H9 (cell line): ENCODE results near the gene FBN2. TPM values are rescaled to one million over a fixed set of nuclear protein-coding genes. Genes with fewer than 3 reads are reported as not detected.

ENCODE experiments used
- DNase-seq: peaks from one replicate; pipeline ENCODE4 v3.0.0-alpha.2; 2017
- H2AFZ ChIP-seq: one replicate; pipeline ENCODE4 v1.6.1; 2013; ENCODE audit warnings: mild to moderate bottlenecking, low read length, control low read depth, moderate library complexity
- H2AK5ac ChIP-seq: 2 replicates; pipeline ENCODE4 v1.6.1; 2013; ENCODE audit warnings: low read length, control low read depth, mixed read lengths; ENCODE audit not compliant: insufficient read length
- H2BK120ac ChIP-seq: one replicate; pipeline ENCODE4 v1.6.1; 2013; ENCODE audit warnings: low read depth, mild to moderate bottlenecking, low read length, control low read depth, inconsistent platforms; ENCODE audit not compliant: poor library complexity, severe bottlenecking
- H2BK12ac ChIP-seq: 2 replicates; pipeline ENCODE4 v1.6.1; 2013; ENCODE audit warnings: low read length, control low read depth, mixed read lengths, low read depth; ENCODE audit not compliant: insufficient read length
- H2BK15ac ChIP-seq: 2 replicates; pipeline ENCODE4 v1.6.1; 2013; ENCODE audit warnings: low read depth, low read length, control low read depth
- H2BK20ac ChIP-seq: one replicate; pipeline ENCODE4 v1.6.1; 2013; ENCODE audit warnings: low read depth, mild to moderate bottlenecking, low read length, control low read depth, inconsistent platforms; ENCODE audit not compliant: poor library complexity, severe bottlenecking
- H2BK5ac ChIP-seq: 2 replicates; pipeline ENCODE4 v1.6.1; 2013; ENCODE audit warnings: low read length, control low read depth, mixed read lengths; ENCODE audit not compliant: insufficient read length
- H3K14ac ChIP-seq: 2 replicates; pipeline ENCODE4 v1.6.1; 2013; ENCODE audit warnings: low read length, control low read depth; ENCODE audit not compliant: insufficient read depth
- H3K18ac ChIP-seq: 2 replicates; pipeline ENCODE4 v1.6.1; 2013; ENCODE audit warnings: low read depth, mild to moderate bottlenecking, mixed read lengths, low read length, control low read depth; ENCODE audit not compliant: insufficient read length
- H3K23ac ChIP-seq: 2 replicates; pipeline ENCODE4 v1.6.1; 2013; ENCODE audit warnings: low read length, control low read depth, mixed read lengths, low read depth; ENCODE audit not compliant: insufficient read length
- H3K23me2 ChIP-seq: 2 replicates; pipeline ENCODE4 v1.6.1; 2013; ENCODE audit warnings: low read depth, mild to moderate bottlenecking, mixed read lengths, low read length, control low read depth; ENCODE audit not compliant: insufficient read length, poor library complexity, severe bottlenecking
- H3K27ac ChIP-seq: 2 replicates; pipeline ENCODE4 v1.5.1; 2013; ENCODE audit warnings: low read length, control low read depth, mixed read lengths, low read depth; ENCODE audit not compliant: insufficient read length
- H3K27me3 ChIP-seq: 2 replicates; pipeline ENCODE4 v1.6.1; 2013; ENCODE audit warnings: low read length, control low read depth, inconsistent platforms; ENCODE audit not compliant: insufficient read depth
- H3K4ac ChIP-seq: 2 replicates; pipeline ENCODE4 v1.6.1; 2013; ENCODE audit warnings: low read depth, mild to moderate bottlenecking, control low read depth, inconsistent platforms, low read length, moderate library complexity
- H3K4me1 ChIP-seq: 2 replicates; pipeline ENCODE4 v1.6.1; 2013; ENCODE audit warnings: low read length, control low read depth, inconsistent platforms; ENCODE audit not compliant: insufficient read depth
- H3K4me2 ChIP-seq: 2 replicates; pipeline ENCODE4 v1.6.1; 2013; ENCODE audit warnings: low read length, control low read depth, mixed read lengths; ENCODE audit not compliant: insufficient read length, insufficient read depth
- H3K56ac ChIP-seq: 2 replicates; pipeline ENCODE4 v1.6.1; 2013; ENCODE audit warnings: low read depth, mild to moderate bottlenecking, mixed read lengths, low read length, control low read depth; ENCODE audit not compliant: insufficient read length
- H3K79me1 ChIP-seq: 2 replicates; pipeline ENCODE4 v1.6.1; 2013; ENCODE audit warnings: low read depth, mild to moderate bottlenecking, moderate library complexity, low read length, control low read depth, inconsistent platforms; ENCODE audit not compliant: insufficient read depth, poor library complexity, severe bottlenecking
- H3K79me2 ChIP-seq: 2 replicates; pipeline ENCODE4 v1.6.1; 2013; ENCODE audit warnings: low read length, control low read depth, inconsistent platforms; ENCODE audit not compliant: insufficient read depth
- H3K9ac ChIP-seq: 2 replicates; pipeline ENCODE4 v1.6.1; 2013; ENCODE audit warnings: low read length, control low read depth, mixed read lengths; ENCODE audit not compliant: insufficient read length; ENCODE audit errors: extremely low read depth
- H3K9me3 ChIP-seq: one replicate; pipeline ENCODE4 v1.6.1; 2013; ENCODE audit warnings: low read depth, low read length, inconsistent platforms; ENCODE audit not compliant: control insufficient read depth
- H3T11ph ChIP-seq: one replicate; pipeline ENCODE4 v1.6.1; 2013; ENCODE audit warnings: mild to moderate bottlenecking, low read length, control low read depth, inconsistent platforms
- H4K20me1 ChIP-seq: one replicate; pipeline ENCODE4 v1.6.1; 2013; ENCODE audit not compliant: control insufficient read depth, insufficient read length, insufficient read depth
- H4K5ac ChIP-seq: 2 replicates; pipeline ENCODE4 v1.6.1; 2013; ENCODE audit warnings: low read depth, mild to moderate bottlenecking, mixed read lengths, low read length, control low read depth; ENCODE audit not compliant: insufficient read length
- H4K8ac ChIP-seq: replicated peaks from 2 replicates; pipeline ENCODE4 v1.6.1; 2013; ENCODE audit warnings: low read length, control low read depth, mixed read lengths, low read depth; ENCODE audit not compliant: insufficient read length
- H4K91ac ChIP-seq: 2 replicates; pipeline ENCODE4 v1.6.1; 2013; ENCODE audit warnings: low read depth, mild to moderate bottlenecking, moderate library complexity, mixed read lengths, low read length, control low read depth; ENCODE audit not compliant: insufficient read length
- H3K27ac Mint-ChIP-seq, 3 experiments: 2 replicates in 2 of 3; 3 replicates in 1 of 3; pipeline ENCODE4 v1.8.0; 2020 to 2021; ENCODE audit warnings: mixed read lengths in 3 of 3, mild to moderate bottlenecking in 1 of 3, moderate library complexity in 1 of 3
- H3K27me3 Mint-ChIP-seq: 2 replicates; pipeline ENCODE4 v1.8.0; 2021; ENCODE audit warnings: low read depth, mild to moderate bottlenecking, moderate library complexity, mixed read lengths
- H3K36me3 Mint-ChIP-seq, 3 experiments: 2 replicates in 2 of 3; 3 replicates in 1 of 3; pipeline ENCODE4 v1.8.0; 2020 to 2021; ENCODE audit warnings: low read depth in 3 of 3, mixed read lengths in 3 of 3; ENCODE audit not compliant: insufficient read depth in 1 of 3
- H3K4me1 Mint-ChIP-seq, 2 experiments: 2 replicates each; pipeline ENCODE4 v1.8.0; 2020; ENCODE audit warnings: mixed read lengths in 2 of 2
- H3K4me3 Mint-ChIP-seq, 2 experiments: 2 replicates in 1 of 2; 3 replicates in 1 of 2; pipeline ENCODE4 v1.8.0; 2020 to 2021; ENCODE audit warnings: mild to moderate bottlenecking in 2 of 2, mixed read lengths in 2 of 2, moderate library complexity in 1 of 2
- H3K9me3 Mint-ChIP-seq, 2 experiments: 2 replicates in 1 of 2; 3 replicates in 1 of 2; pipeline ENCODE4 v1.8.0; 2020; ENCODE audit warnings: mild to moderate bottlenecking in 2 of 2, mixed read lengths in 2 of 2, moderate library complexity in 1 of 2
- CTCF ChIP-seq: fragments of 200-600 bp; sonication (generic); conservative IDR thresholded peaks from 3 replicates; pipeline ENCODE4 v1.8.0; 2021; ENCODE audit warnings: antibody characterized with exemption, mild to moderate bottlenecking
- WGBS: extraction: QIAGEN DNeasy Blood & Tissue Kit; methylation state at CpG from one replicate; pipeline ENCODE4 v1.1.7; 2013; ENCODE audit warnings: missing lambda C conversion rate, low lambda C conversion rate, mixed read lengths; ENCODE audit not compliant: insufficient read length; ENCODE audit errors: extremely low coverage; 5-methylcytosine and 5-hydroxymethylcytosine counted together
- total RNA-seq: library from RNA; stranded (reverse); gene quantifications from 2 replicates; pipeline ENCODE4 v1.2.1, GENCODE V29; 2021

The FBN2 gene
- total RNA-seq, 1 experiment from 2014 or later, result 8.3 TPM

GRCh38 chr5:128477944-128478343 lies 60.1 kb downstream of the FBN2 start:
- Histone ChIP-seq H3K4ac (no peak overlapping the region), H3K18ac (no peak overlapping the region), H3K4me2 (no peak overlapping the region), H2BK120ac (no peak overlapping the region), H2BK5ac (no peak overlapping the region), H2AK5ac (no peak overlapping the region), H3K27me3 (no peaks in the 10 kb centered on the region), H3K79me2 (no peaks in the 10 kb centered on the region), H3K9me3 (no peaks in the 10 kb centered on the region), H2BK15ac (no peak overlapping the region), H4K20me1 (no peaks in the 10 kb centered on the region), H4K8ac (no peak overlapping the region), H3K14ac (no peak overlapping the region), H3K27ac (no peak overlapping the region), H3T11ph (no peak overlapping the region), H3K4me1 (no peaks in the 10 kb centered on the region), H3K56ac (no peak overlapping the region), H3K23me2 (no peaks in the 10 kb centered on the region), H3K23ac (no peak overlapping the region), H2BK20ac (no peak overlapping the region), H3K9ac (no peak overlapping the region), H4K91ac (no peak overlapping the region), H4K5ac (no peak overlapping the region), H2AFZ (no peak overlapping the region), H2BK12ac (no peak overlapping the region), H3K79me1 (no peaks in the 10 kb centered on the region)
- Mint-ChIP-seq H3K4me1 (no peaks in the 10 kb centered on the region), H3K27me3 (no peaks in the 10 kb centered on the region), H3K9me3 (no peaks in the 10 kb centered on the region), H3K4me3 (no peak overlapping the region), H3K27ac (no peak overlapping the region), H3K36me3 (no peaks in the 10 kb centered on the region; a peak in 1 of 7 replicates)
- WGBS, result no CpG with 5 or more reads among the region's 5 CpGs
- DNase-seq, result no peak
- no peak for TF ChIP-seq CTCF
